GM12873 (cell line): ENCODE measurements around the gene MCM5.

Experiments used
- TF ChIP-seq, protein P1 (sequence below): IDR thresholded peaks from 2 replicates; pipeline ENCODE4 v1.5.1; 2012; ENCODE audit warnings: low read depth, mild to moderate bottlenecking, moderate library complexity, low read length, control low read depth; ENCODE audit not compliant: insufficient read depth; ENCODE audit errors: missing control alignments

The MCM5 gene

DNA sequence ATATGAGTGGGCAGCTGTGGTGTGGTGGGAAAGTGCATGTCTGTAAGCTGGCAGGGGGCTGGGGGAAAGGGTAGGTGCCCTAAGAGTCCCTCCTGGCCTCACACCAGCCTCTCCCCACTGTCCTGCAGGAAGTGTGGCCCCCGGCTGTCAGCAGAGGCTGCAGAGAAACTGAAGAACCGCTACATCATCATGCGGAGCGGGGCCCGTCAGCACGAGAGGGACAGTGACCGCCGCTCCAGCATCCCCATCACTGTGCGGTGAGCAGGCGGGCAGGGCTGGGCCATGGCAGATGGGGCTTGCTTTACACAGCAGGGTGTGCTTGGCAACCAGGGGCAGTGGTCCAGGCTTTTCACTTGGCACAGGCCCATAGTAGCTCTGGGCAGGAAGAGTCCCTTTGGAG lies 19.8 kb downstream of the MCM5 start:
- TF ChIP-seq, protein P1, sequence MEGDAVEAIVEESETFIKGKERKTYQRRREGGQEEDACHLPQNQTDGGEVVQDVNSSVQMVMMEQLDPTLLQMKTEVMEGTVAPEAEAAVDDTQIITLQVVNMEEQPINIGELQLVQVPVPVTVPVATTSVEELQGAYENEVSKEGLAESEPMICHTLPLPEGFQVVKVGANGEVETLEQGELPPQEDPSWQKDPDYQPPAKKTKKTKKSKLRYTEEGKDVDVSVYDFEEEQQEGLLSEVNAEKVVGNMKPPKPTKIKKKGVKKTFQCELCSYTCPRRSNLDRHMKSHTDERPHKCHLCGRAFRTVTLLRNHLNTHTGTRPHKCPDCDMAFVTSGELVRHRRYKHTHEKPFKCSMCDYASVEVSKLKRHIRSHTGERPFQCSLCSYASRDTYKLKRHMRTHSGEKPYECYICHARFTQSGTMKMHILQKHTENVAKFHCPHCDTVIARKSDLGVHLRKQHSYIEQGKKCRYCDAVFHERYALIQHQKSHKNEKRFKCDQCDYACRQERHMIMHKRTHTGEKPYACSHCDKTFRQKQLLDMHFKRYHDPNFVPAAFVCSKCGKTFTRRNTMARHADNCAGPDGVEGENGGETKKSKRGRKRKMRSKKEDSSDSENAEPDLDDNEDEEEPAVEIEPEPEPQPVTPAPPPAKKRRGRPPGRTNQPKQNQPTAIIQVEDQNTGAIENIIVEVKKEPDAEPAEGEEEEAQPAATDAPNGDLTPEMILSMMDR: no peak

DNA sequence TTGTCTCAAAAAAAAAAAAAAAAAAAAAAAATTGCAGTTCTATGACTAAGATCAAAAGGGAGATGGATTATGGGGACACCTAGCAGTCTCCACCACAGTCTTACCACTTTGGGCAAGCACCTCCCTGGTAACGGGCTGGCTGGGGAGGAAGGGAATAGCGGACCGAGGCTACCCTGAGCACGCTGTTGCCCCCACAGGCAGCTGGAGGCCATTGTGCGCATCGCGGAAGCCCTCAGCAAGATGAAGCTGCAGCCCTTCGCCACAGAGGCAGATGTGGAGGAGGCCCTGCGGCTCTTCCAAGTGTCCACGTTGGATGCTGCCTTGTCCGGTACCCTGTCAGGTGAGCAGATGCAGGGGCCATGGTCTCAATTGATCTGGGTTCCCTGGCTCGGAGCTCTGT lies 21.2 kb downstream of the MCM5 start:
- TF ChIP-seq, protein P1: no peak

GRCh38 chr22:35422145-35422544 lies 22.2 kb downstream of the MCM5 start:
- TF ChIP-seq, protein P1: no peak

GRCh38 chr22:35422936-35423335 lies 23.0 kb downstream of the MCM5 start:
- TF ChIP-seq, protein P1: no peak

DNA sequence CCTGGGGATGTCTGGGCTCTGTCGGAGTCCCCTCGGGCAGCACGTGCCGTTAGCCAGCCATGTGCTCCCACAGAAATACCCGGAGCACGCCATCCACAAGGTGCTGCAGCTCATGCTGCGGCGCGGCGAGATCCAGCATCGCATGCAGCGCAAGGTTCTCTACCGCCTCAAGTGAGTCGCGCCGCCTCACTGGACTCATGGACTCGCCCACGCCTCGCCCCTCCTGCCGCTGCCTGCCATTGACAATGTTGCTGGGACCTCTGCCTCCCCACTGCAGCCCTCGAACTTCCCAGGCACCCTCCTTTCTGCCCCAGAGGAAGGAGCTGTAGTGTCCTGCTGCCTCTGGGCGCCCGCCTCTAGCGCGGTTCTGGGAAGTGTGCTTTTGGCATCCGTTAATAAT lies 24.1 kb downstream of the MCM5 start:
- TF ChIP-seq, protein P1: no peak

- TF ChIP-seq, protein P1: no peak
These were observed 24.8 kb downstream of the MCM5 start for GRCh38 chr22:35424761-35425160.

DNA sequence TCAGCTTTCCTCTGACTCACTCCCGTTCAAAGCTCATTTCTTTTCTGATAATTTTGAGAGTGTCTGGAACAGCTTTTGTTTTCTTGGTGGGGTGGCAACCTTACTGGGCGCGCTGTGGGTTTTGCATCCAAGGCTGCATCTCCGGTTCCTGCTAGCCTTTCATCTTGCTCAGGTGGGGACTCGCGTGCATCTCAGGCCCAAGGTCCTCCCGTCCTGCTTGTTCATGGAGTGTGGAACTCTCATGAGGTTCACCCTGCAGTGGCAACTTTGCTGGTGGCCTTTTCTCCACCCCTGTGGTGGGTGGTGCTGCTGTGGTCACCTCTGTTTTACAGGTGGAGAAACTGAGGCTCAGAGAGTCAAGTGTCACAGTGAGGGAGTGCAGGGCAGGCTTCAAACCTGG lies 25.6 kb downstream of the MCM5 start:
- TF ChIP-seq, protein P1: no peak
